Endothelial cell of umbilical vein (primary cell): ENCODE data around the gene RLF. TPM values are rescaled to one million over a fixed set of nuclear protein-coding genes. Genes with fewer than 3 reads are reported as not detected.

ENCODE experiments used
- BruUV-seq: library from RNA; stranded (reverse); fragments of 400-500 nt; replicated peaks from 2 replicates; lab custom pipeline; 2021; lab: Mats Ljungman, UMichigan
- CTCF ChIA-PET: fragments of 300-600, 350-600 bp; sonication (Branson Sonifier 250); formaldehyde crosslinking; loops from one replicate; lab custom pipeline; 2021; ENCODE audit warnings: antibody characterized with exemption, inconsistent platforms; lab: Charles Lee
- POLR2A ChIA-PET: fragments of 300-600, 350-600 bp; sonication (Branson Sonifier 250); formaldehyde crosslinking; loops from one replicate; lab custom pipeline; 2021; ENCODE audit warnings: antibody characterized with exemption, inconsistent platforms; lab: Charles Lee
- DNase-seq: peaks from one replicate; pipeline ENCODE4 v3.0.0-alpha.2; 2011; ENCODE audit warnings: low read depth, low spot score
- FAIRE-seq: peaks from 2 replicates; lab custom pipeline; 2011; peaks lifted over from hg19 to GRCh38; lab: Jason Lieb, UNC
- H2AFZ ChIP-seq: 2 replicates; pipeline ENCODE4 v1.6.0; 2012; ENCODE audit warnings: low read depth, low read length, control low read depth, inconsistent platforms
- H3K27ac ChIP-seq: 2 replicates; pipeline ENCODE4 v1.5.1; 2011; ENCODE audit warnings: low read depth, mild to moderate bottlenecking, control low read depth, low read length, moderate library complexity; ENCODE audit not compliant: insufficient read depth
- H3K27me3 ChIP-seq, 2 experiments: 2 replicates each; pipeline versions ENCODE4 v1.6.0 to v1.6.1; 2011; ENCODE audit warnings: low read length in 2 of 2, mixed read lengths in 1 of 2; ENCODE audit not compliant: control insufficient read depth in 2 of 2, insufficient read depth in 2 of 2
- H3K36me3 ChIP-seq, 2 experiments: 2 replicates in 1 of 2; 3 replicates in 1 of 2; pipeline ENCODE4 v1.5.1; 2011; ENCODE audit warnings: low read length in 2 of 2, mild to moderate bottlenecking in 1 of 2, moderate library complexity in 1 of 2; ENCODE audit not compliant: control insufficient read depth in 2 of 2, insufficient read depth in 2 of 2; ENCODE audit errors: extremely low read depth in 1 of 2
- H3K4me1 ChIP-seq: 3 replicates; pipeline ENCODE4 v1.5.1; 2011; ENCODE audit warnings: mild to moderate bottlenecking, low read length; ENCODE audit not compliant: control insufficient read depth, insufficient read depth; ENCODE audit errors: extremely low read depth
- H3K4me2 ChIP-seq: 2 replicates; pipeline ENCODE4 v1.6.1; 2011; ENCODE audit warnings: low read length, control low read depth, mixed read lengths; ENCODE audit not compliant: insufficient read depth
- H3K4me3 ChIP-seq, 3 experiments: fragments of 200-600 bp in 1 of 3; sonication (generic), shearing (Covaris generic) in 1 of 3; replicated peaks in 1 of 3; 2 replicates each; pipeline ENCODE4 v1.5.1; 2011 to 2016; ENCODE audit warnings: control low read depth in 3 of 3, low read length in 3 of 3, mild to moderate bottlenecking in 2 of 3, inconsistent platforms in 1 of 3, low read depth in 1 of 3, moderate library complexity in 1 of 3; ENCODE audit not compliant: insufficient read depth in 1 of 3
- H3K79me2 ChIP-seq: 2 replicates; pipeline ENCODE4 v1.6.0; 2012; ENCODE audit warnings: low read length, inconsistent platforms; ENCODE audit not compliant: control insufficient read depth, insufficient read depth
- H3K9ac ChIP-seq: replicated peaks from 2 replicates; pipeline ENCODE3; 2011; ENCODE audit warnings: low read length, control low read depth; ENCODE audit not compliant: insufficient read depth; ENCODE audit errors: extremely low read depth
- H3K9me1 ChIP-seq: replicated peaks from 3 replicates; pipeline ENCODE4 v1.6.0; 2011; ENCODE audit warnings: mild to moderate bottlenecking, low read length; ENCODE audit not compliant: control insufficient read depth, insufficient read depth; ENCODE audit errors: extremely low read depth
- H3K9me3 ChIP-seq: replicated peaks from 2 replicates; pipeline ENCODE4 v1.5.1; 2012; ENCODE audit warnings: low read length, inconsistent platforms; ENCODE audit not compliant: control insufficient read depth, insufficient read depth
- H4K20me1 ChIP-seq: replicated peaks from 2 replicates; pipeline ENCODE3; 2011; ENCODE audit warnings: mild to moderate bottlenecking, low read length; ENCODE audit not compliant: control insufficient read depth, insufficient read depth; ENCODE audit errors: extremely low read depth
- EZH2 ChIP-seq: IDR thresholded peaks from 2 replicates; pipeline ENCODE4 v1.6.1; 2012; ENCODE audit warnings: borderline replicate concordance, low read depth, mild to moderate bottlenecking, moderate library complexity, low read length, inconsistent platforms; ENCODE audit not compliant: severe bottlenecking
- FOS ChIP-seq: IDR thresholded peaks from 2 replicates; pipeline ENCODE4 v1.6.1; 2011; ENCODE audit warnings: mild to moderate bottlenecking, low read length, moderate library complexity, borderline replicate concordance; ENCODE audit not compliant: insufficient read depth
- GATA2 ChIP-seq: IDR thresholded peaks from 2 replicates; pipeline ENCODE4 v1.7.0; 2011; ENCODE audit warnings: low read depth, mild to moderate bottlenecking, moderate library complexity, mixed read lengths, low read length; ENCODE audit not compliant: insufficient read length, insufficient read depth
- JUN ChIP-seq: IDR thresholded peaks from 2 replicates; pipeline ENCODE4 v1.6.1; 2011; ENCODE audit warnings: borderline replicate concordance, low read depth; ENCODE audit not compliant: insufficient read length, insufficient read depth
- MYC ChIP-seq: IDR thresholded peaks from one replicate; pipeline ENCODE4 v1.6.1; 2011; ENCODE audit warnings: mild to moderate bottlenecking, low read depth, low read length
- POLR2A ChIP-seq: IDR thresholded peaks from 2 replicates; pipeline ENCODE4 v1.6.1; 2012; ENCODE audit warnings: low read depth, mild to moderate bottlenecking, control low read depth, low read length
- POLR2AphosphoS5 ChIP-seq: IDR thresholded peaks from 2 replicates; pipeline ENCODE4 v1.6.1; 2012; ENCODE audit warnings: low read depth, mild to moderate bottlenecking, control low read depth, low read length, moderate library complexity; ENCODE audit not compliant: insufficient read depth
- dilution Hi-C: fragments of 300-500 bp; cut with MboI; formaldehyde crosslinking; loops from one replicate; pipeline ENCODE4 v1.15.0; 2019; ENCODE audit warnings: low sequenced_read_pairs; ENCODE audit not compliant: extremely low pct_ligation_motif_present
- intact Hi-C: fragments of 100-400 bp; cut with micrococcal nuclease; formaldehyde crosslinking; loops from one replicate; pipeline ENCODE4 v1.10.0; 2022
- polyA plus RNA-seq, 4 experiments: library from polyadenylated mRNA; depleted of rRNA in 3 of 4; stranded (reverse) in 3 of 4; unstranded in 1 of 4; fragments of >200 nt; gene quantifications; 2 replicates each; pipeline versions ENCODE4 v1.2.1 to v1.2.3, GENCODE V29; 2011 to 2012; ENCODE audit warnings: missing spikeins in 1 of 4
- total RNA-seq: library from RNA; stranded (reverse); gene quantifications from 2 replicates; pipeline ENCODE4 v1.2.3, GENCODE V29; 2021
- TF ChIP-seq, protein P1 (sequence below), 2 donors: IDR thresholded peaks; 1 replicate in 1 of 2; 2 replicates in 1 of 2; pipeline ENCODE4 v1.5.1; 2011; ENCODE audit warnings: low read length in 2 of 2, mild to moderate bottlenecking in 2 of 2, moderate library complexity in 2 of 2, control low read depth in 1 of 2, inconsistent platforms in 1 of 2, low read depth in 1 of 2; ENCODE audit not compliant: insufficient read depth in 1 of 2; ENCODE audit errors: extremely low read depth in 1 of 2
- TF ChIP-seq, protein P2 (sequence below): IDR thresholded peaks from 2 replicates; pipeline ENCODE4 v1.6.1; 2011; ENCODE audit not compliant: insufficient read depth, insufficient read length

The RLF gene
- total and polyA plus RNA-seq, 2 donors (not counting 3 experiments of a cell fraction or from before 2014, with no cell fraction given): 2.7 to 9.4 TPM

DNA sequence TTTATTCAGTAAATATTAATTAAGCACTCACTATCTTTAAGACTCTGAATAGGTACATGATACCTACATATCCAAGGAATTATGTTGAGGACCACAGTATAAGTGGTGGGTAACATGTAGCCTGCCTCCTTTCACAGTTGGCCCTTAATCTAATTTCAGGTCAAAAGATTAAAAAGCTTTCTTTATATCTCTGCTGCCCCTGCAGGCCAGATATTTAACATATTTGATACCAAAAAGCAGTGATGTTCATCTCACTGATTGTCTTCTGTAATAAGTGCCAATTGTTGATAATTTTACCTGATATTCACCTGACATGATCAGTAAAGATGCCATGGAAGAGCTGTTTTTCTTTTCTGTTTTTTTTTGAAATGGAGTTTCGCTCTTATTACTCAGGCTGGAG, 36.5 kb downstream of the RLF start:
- POLR2A ChIA-PET: no interaction called here
- no peaks in the 10 kb centered on the region for H3K9me1 ChIP-seq
- no peak for TF ChIP-seq FOS
- TF ChIP-seq, protein P1, sequence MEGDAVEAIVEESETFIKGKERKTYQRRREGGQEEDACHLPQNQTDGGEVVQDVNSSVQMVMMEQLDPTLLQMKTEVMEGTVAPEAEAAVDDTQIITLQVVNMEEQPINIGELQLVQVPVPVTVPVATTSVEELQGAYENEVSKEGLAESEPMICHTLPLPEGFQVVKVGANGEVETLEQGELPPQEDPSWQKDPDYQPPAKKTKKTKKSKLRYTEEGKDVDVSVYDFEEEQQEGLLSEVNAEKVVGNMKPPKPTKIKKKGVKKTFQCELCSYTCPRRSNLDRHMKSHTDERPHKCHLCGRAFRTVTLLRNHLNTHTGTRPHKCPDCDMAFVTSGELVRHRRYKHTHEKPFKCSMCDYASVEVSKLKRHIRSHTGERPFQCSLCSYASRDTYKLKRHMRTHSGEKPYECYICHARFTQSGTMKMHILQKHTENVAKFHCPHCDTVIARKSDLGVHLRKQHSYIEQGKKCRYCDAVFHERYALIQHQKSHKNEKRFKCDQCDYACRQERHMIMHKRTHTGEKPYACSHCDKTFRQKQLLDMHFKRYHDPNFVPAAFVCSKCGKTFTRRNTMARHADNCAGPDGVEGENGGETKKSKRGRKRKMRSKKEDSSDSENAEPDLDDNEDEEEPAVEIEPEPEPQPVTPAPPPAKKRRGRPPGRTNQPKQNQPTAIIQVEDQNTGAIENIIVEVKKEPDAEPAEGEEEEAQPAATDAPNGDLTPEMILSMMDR (IDR thresholded peaks at IDR 0.05; ENCODE audit: extremely low read depth in 1 of 2, insufficient read depth in 1 of 2, low read depth in 1 of 2, low read length in 2 of 2): no peak
- TF ChIP-seq, protein P2, sequence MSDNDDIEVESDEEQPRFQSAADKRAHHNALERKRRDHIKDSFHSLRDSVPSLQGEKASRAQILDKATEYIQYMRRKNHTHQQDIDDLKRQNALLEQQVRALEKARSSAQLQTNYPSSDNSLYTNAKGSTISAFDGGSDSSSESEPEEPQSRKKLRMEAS: no peak
- TF ChIP-seq MYC: no peak
- no peak for TF ChIP-seq POLR2A
- no peak for TF ChIP-seq EZH2
- no peak for TF ChIP-seq JUN
- no peak for TF ChIP-seq GATA2
- TF ChIP-seq POLR2AphosphoS5: no peak

More for the DNA sequence above, 36.5 kb downstream of the RLF start:
- no peak overlapping the region for H3K27ac ChIP-seq
- CTCF ChIA-PET: interaction anchor here (0.6 to 1.3 kb wide), 3 partner anchors 13 to 48 kb away, joined by 3 to 6 read pairs (median 4); no protein-coding TSS in a partner anchor
- no peaks in the 10 kb centered on the region for H3K9me3 ChIP-seq
- BruUV-seq: no TSS peak
- dilution Hi-C loops: no loop called here
- no peak overlapping the region for H3K9ac ChIP-seq
- no peaks in the 10 kb centered on the region for H3K4me1 ChIP-seq
- no peaks in the 10 kb centered on the region for H3K27me3 ChIP-seq
- H4K20me1 ChIP-seq: no peaks in the 10 kb centered on the region
- H3K4me3 ChIP-seq: no peak overlapping the region
- H3K4me2 ChIP-seq: no peak overlapping the region
- intact Hi-C loops: no loop called here
- peaks cover 1 to 2% of the 10 kb centered on the region in 2 experiments for H3K36me3 ChIP-seq
- no peaks in the 10 kb centered on the region for H3K79me2 ChIP-seq
- DNase-seq (no peak), FAIRE-seq (no peak)
- no peak overlapping the region for H2AFZ ChIP-seq
